HEK293 (cell line): Measurements from ENCODE around the gene NELFB.

Source experiments
- CTCF ChIA-PET: fragments of 350-600 bp; formaldehyde crosslinking; extraction: SDS; loops from one replicate; lab custom pipeline; 2021; ENCODE audit warnings: antibody characterized with exemption; lab: Yijun Ruan, JAX
- POLR2A ChIA-PET: fragments of 300-600 bp; formaldehyde crosslinking; extraction: SDS; loops from one replicate; lab custom pipeline; 2020; ENCODE audit warnings: antibody characterized with exemption, inconsistent platforms; lab: Yijun Ruan, JAX
- H3K27ac ChIP-seq: fragments of 200-500 bp; sonication (Bioruptor generic); 2 replicates; pipeline ENCODE4 v1.5.1; 2014; ENCODE audit warnings: low read depth, low read length, control low read depth, inconsistent platforms; ENCODE audit errors: extremely low read depth
- H3K36me3 ChIP-seq, 2 experiments: fragments of 200-500 bp in 1 of 2; sonication (Bioruptor generic) in 1 of 2; 1 replicate in 1 of 2; 2 replicates in 1 of 2; pipeline ENCODE4 v1.5.1; 2014 to 2017; ENCODE audit warnings: inconsistent platforms in 2 of 2, low read length in 2 of 2; ENCODE audit not compliant: control insufficient read depth in 2 of 2, insufficient read depth in 1 of 2
- H3K4me1 ChIP-seq: fragments of 200-500 bp; sonication (Bioruptor generic); 2 replicates; pipeline ENCODE4 v1.5.1; 2014; ENCODE audit warnings: mild to moderate bottlenecking, low read length, inconsistent platforms; ENCODE audit not compliant: control insufficient read depth, insufficient read depth
- H3K4me3 ChIP-seq: 2 replicates; pipeline ENCODE4 v1.5.1; 2011; ENCODE audit warnings: low read depth, mild to moderate bottlenecking, control low read depth, low read length, moderate library complexity
- H3K9me3 ChIP-seq: fragments of 200-500 bp; sonication (Bioruptor generic); 2 replicates; pipeline ENCODE4 v1.5.1; 2014; ENCODE audit warnings: low read depth, low read length, inconsistent platforms; ENCODE audit not compliant: control insufficient read depth, insufficient read depth
- BCL11B ChIP-seq: fragments of 450-650 bp; formaldehyde crosslinking; IDR thresholded peaks from 2 replicates; pipeline ENCODE4 v1.5.1; 2016; ENCODE audit warnings: low read depth, missing biosample characterization, missing genetic modification characterization
- CTCF ChIP-seq: fragments of 450-650 bp; formaldehyde crosslinking; IDR thresholded peaks from 2 replicates; pipeline ENCODE4 v1.5.1; 2016; ENCODE audit warnings: missing biosample characterization, missing genetic modification characterization
- GFI1B ChIP-seq: fragments of 450-650 bp; formaldehyde crosslinking; IDR thresholded peaks from 2 replicates; pipeline ENCODE4 v1.5.1; 2016; ENCODE audit warnings: missing biosample characterization, missing genetic modification characterization
- KLF1 ChIP-seq: fragments of 450-650 bp; formaldehyde crosslinking; IDR thresholded peaks from 2 replicates; pipeline ENCODE4 v1.5.1; 2016; ENCODE audit warnings: missing biosample characterization, missing genetic modification characterization
- KLF7 ChIP-seq: fragments of 450-650 bp; formaldehyde crosslinking; IDR thresholded peaks from 2 replicates; pipeline ENCODE4 v1.5.1; 2016; ENCODE audit warnings: missing biosample characterization, missing genetic modification characterization, borderline replicate concordance
- OSR2 ChIP-seq: fragments of 450-650 bp; formaldehyde crosslinking; IDR thresholded peaks from 2 replicates; pipeline ENCODE4 v1.5.1; 2016; ENCODE audit warnings: missing biosample characterization, missing genetic modification characterization
- ZBTB10 ChIP-seq: fragments of 450-650 bp; formaldehyde crosslinking; IDR thresholded peaks from 2 replicates; pipeline ENCODE4 v1.5.1; 2016; ENCODE audit warnings: missing biosample characterization, missing genetic modification characterization
- ZNF112 ChIP-seq: fragments of 450-650 bp; formaldehyde crosslinking; IDR thresholded peaks from 2 replicates; pipeline ENCODE4 v1.5.0; 2017; ENCODE audit warnings: missing biosample characterization, missing genetic modification characterization
- ZNF274 ChIP-seq, 2 experiments: fragments of 200-500 bp in 1 of 2; fragments of 450-650 bp in 1 of 2; sonication (Bioruptor generic) in 1 of 2; formaldehyde crosslinking in 1 of 2; IDR thresholded peaks; 2 replicates each; pipeline versions ENCODE4 v1.5.1 to v1.6.1; 2014 to 2016; ENCODE audit warnings: borderline replicate concordance in 1 of 2, inconsistent platforms in 1 of 2, low read length in 1 of 2, missing biosample characterization in 1 of 2, missing genetic modification characterization in 1 of 2
- ZNF544 ChIP-seq: fragments of 450-650 bp; formaldehyde crosslinking; IDR thresholded peaks from 2 replicates; pipeline ENCODE4 v1.5.0; 2017; ENCODE audit warnings: missing biosample characterization, missing genetic modification characterization
- ZNF580 ChIP-seq: fragments of 450-650 bp; formaldehyde crosslinking; IDR thresholded peaks from 2 replicates; pipeline ENCODE4 v1.5.1; 2016; ENCODE audit warnings: missing biosample characterization, missing genetic modification characterization
- ZNF639 ChIP-seq: fragments of 450-650 bp; formaldehyde crosslinking; IDR thresholded peaks from 2 replicates; pipeline ENCODE4 v1.5.1; 2016; ENCODE audit warnings: missing biosample characterization, missing genetic modification characterization
- ZNF645 ChIP-seq: fragments of 450-650 bp; formaldehyde crosslinking; IDR thresholded peaks from 2 replicates; pipeline ENCODE4; 2016; ENCODE audit warnings: missing biosample characterization, missing genetic modification characterization
- ZNF658 ChIP-seq: fragments of 450-650 bp; formaldehyde crosslinking; IDR thresholded peaks from 2 replicates; pipeline ENCODE4; 2016; ENCODE audit warnings: missing biosample characterization, missing genetic modification characterization
- TF ChIP-seq, protein P1 (sequence below): fragments of 450-650 bp; IDR thresholded peaks from 2 replicates; pipeline ENCODE4 v1.5.1; 2018; ENCODE audit warnings: missing biosample characterization, missing genetic modification characterization
- TF ChIP-seq, protein P2 (sequence below): fragments of 450-650 bp; formaldehyde crosslinking; optimal IDR thresholded peaks from 2 replicates; pipeline ENCODE3; 2016; ENCODE audit warnings: missing biosample characterization, mild to moderate bottlenecking, missing genetic modification characterization

The NELFB gene

GRCh38 chr9:137262173-137262908 is 7.2 kb downstream of the NELFB start (continued):
- 0 out of 2 replicates have a peak, but pooled peaks have one; percentile 31 for TF ChIP-seq OSR2 (tag by site-specific recombination)
- peak; percentile 67 for TF ChIP-seq KLF1
- TF ChIP-seq, all 188 proteins: peak for 11; not testable (repeated sequence) for 177

GRCh38 chr9:137262909-137263285 is 7.8 kb downstream of the NELFB start:
- POLR2A ChIA-PET: interaction anchor here (1.0 to 10.1 kb wide), 3 partner anchors 21 to 40 kb away, joined by 3 to 103 read pairs (median 10); partner anchors contain the start of gene TUBB4B
- peaks cover 6 to 45% of the 10 kb centered on the region in 2 experiments; a peak in 2 of 3 replicates for H3K36me3 ChIP-seq
- CTCF ChIA-PET: interaction anchor here (0.7 to 6.1 kb wide), 4 partner anchors 10 to 388 kb away, joined by 3 to 37 read pairs (median 4); no protein-coding TSS in a partner anchor

DNA sequence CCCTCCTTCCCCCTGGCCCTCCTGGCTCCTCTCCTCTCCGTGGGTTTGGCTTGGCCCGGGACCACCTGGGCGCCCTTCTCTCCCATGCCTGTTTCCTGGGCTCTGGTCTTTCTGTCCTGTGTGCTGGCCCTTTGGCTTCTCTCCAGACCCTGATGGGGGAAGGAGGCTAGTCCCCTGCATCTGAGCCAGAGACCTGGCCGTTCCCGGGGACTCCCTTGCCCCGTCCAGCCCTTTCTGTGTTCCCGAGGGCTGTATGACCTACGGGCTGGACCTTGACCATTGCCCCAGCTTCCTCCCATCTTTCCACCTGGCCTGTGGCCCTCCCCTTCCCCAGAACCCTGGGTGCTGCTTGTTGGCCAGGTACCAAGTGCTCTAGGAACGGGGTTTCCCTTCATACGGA is 8.4 kb downstream of the NELFB start:
- ChIA-PET POLR2A (interaction anchor here (1.0 to 10.1 kb wide), 2 partner anchors 22 to 40 kb away, joined by 3 to 103 read pairs; partner anchors contain the start of gene TUBB4B), CTCF (interaction anchor here (0.6 to 6.1 kb wide), 4 partner anchors 9 to 27 kb away, joined by 3 to 37 read pairs (median 4); no protein-coding TSS in a partner anchor)
- H3K4me3 ChIP-seq: no peak overlapping the region
- no peaks in the 10 kb centered on the region for H3K9me3 ChIP-seq
- H3K36me3 ChIP-seq: peaks cover 6 to 48% of the 10 kb centered on the region in 2 experiments; a peak in 2 of 3 replicates
- H3K4me1 ChIP-seq: no peaks in the 10 kb centered on the region
- no peak overlapping the region for H3K27ac ChIP-seq
- TF ChIP-seq, protein P1, sequence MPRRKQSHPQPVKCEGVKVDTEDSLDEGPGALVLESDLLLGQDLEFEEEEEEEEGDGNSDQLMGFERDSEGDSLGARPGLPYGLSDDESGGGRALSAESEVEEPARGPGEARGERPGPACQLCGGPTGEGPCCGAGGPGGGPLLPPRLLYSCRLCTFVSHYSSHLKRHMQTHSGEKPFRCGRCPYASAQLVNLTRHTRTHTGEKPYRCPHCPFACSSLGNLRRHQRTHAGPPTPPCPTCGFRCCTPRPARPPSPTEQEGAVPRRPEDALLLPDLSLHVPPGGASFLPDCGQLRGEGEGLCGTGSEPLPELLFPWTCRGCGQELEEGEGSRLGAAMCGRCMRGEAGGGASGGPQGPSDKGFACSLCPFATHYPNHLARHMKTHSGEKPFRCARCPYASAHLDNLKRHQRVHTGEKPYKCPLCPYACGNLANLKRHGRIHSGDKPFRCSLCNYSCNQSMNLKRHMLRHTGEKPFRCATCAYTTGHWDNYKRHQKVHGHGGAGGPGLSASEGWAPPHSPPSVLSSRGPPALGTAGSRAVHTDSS: no peak
- TF ChIP-seq ZNF645 (tag by site-specific recombination) (no peak), ZNF544 (tag by site-specific recombination) (no peak), ZNF658 (no peak), ZBTB10 (no peak), ZNF580 (tag by site-specific recombination) (no peak), ZNF639 (tag by site-specific recombination) (no peak), GFI1B (tag by site-specific recombination) (no peak), BCL11B (tag by site-specific recombination) (no peak), ZNF274 (IDR thresholded peaks at IDR 0.05; ENCODE audit: low read length) (no peak), ZNF274 (tag by site-specific recombination; IDR thresholded peaks at IDR 0.05; ENCODE audit: borderline replicate concordance) (no peak)
- TF ChIP-seq, protein P2, sequence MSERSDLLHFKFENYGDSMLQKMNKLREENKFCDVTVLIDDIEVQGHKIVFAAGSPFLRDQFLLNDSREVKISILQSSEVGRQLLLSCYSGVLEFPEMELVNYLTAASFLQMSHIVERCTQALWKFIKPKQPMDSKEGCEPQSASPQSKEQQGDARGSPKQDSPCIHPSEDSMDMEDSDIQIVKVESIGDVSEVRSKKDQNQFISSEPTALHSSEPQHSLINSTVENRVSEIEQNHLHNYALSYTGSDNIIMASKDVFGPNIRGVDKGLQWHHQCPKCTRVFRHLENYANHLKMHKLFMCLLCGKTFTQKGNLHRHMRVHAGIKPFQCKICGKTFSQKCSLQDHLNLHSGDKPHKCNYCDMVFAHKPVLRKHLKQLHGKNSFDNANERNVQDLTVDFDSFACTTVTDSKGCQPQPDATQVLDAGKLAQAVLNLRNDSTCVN (tag by site-specific recombination): no peak

More at GRCh38 chr9:137262909-137263285, 7.8 kb downstream of the NELFB start:
- no peak overlapping the region for H3K27ac ChIP-seq
- no peaks in the 10 kb centered on the region for H3K4me1 ChIP-seq
- no peak overlapping the region for H3K4me3 ChIP-seq
- no peak for TF ChIP-seq CTCF (tag by site-specific recombination)
- no peak for TF ChIP-seq KLF7 (tag by site-specific recombination)
- no peak for TF ChIP-seq GFI1B (tag by site-specific recombination)
- TF ChIP-seq ZNF112 (tag by site-specific recombination): no peak
- H3K9me3 ChIP-seq: no peaks in the 10 kb centered on the region
